HG02678 (cell line): ENCODE data around the gene OR1D5.
"Not testable (repeated sequence)": the region's sequence is repeated elsewhere in the genome, so short reads cannot be mapped to it uniquely, and the experiment has no call there.

ENCODE experiments used
- ATAC-seq: cut with Tn5 transposase; IDR thresholded peaks from one replicate; pipeline ENCODE4 v1.9.1; 2021; ENCODE audit warnings: mild to moderate bottlenecking, moderate library complexity; ENCODE audit not compliant: unreplicated experiment

Gene OR1D5

GRCh38 chr17:3063507-3063906, at the start of gene OR1D5:
Gene OR1D5, minus strand, starts transcription at chr17:3063607. Its CDS starts 0 bp downstream, at chr17:3063607.
- ATAC-seq: not testable (repeated sequence)

GRCh38 chr17:3104322-3104721, 40.9 kb upstream of the OR1D5 start, which contains the start of gene OR1D2:
Gene OR1D2, minus strand, starts transcription at chr17:3104422. Its CDS starts 11,426 bp downstream, at chr17:3092996.
- ATAC-seq: no peak

- ATAC-seq: not testable (repeated sequence)
Measured at GRCh38 chr17:3073850-3074249, 10.4 kb upstream of the OR1D5 start.

GRCh38 chr17:3065192-3065591, 1.8 kb upstream of the OR1D5 start:
- not testable (repeated sequence) for ATAC-seq

- not testable (repeated sequence) for ATAC-seq
Measured at GRCh38 chr17:3062824-3063377, 506 bp downstream of the OR1D5 start.

- not testable (repeated sequence) for ATAC-seq
Measured at GRCh38 chr17:3054868-3055267, 8.5 kb downstream of the OR1D5 start.

- no peak for ATAC-seq
Measured at GRCh38 chr17:3049705-3050295, 13.6 kb downstream of the OR1D5 start.

- peak; percentile 88 for ATAC-seq
Measured at GRCh38 chr17:3048727-3049471, 14.5 kb downstream of the OR1D5 start.

GRCh38 chr17:3046753-3047152, 16.7 kb downstream of the OR1D5 start:
- no peak for ATAC-seq

- no peak for ATAC-seq
Measured at GRCh38 chr17:3043737-3044365, 19.6 kb downstream of the OR1D5 start.

- no peak for ATAC-seq
Measured at GRCh38 chr17:3040882-3041281, 22.5 kb downstream of the OR1D5 start.

- no peak for ATAC-seq
Measured at GRCh38 chr17:3039736-3040135, 23.7 kb downstream of the OR1D5 start.

- no peak for ATAC-seq
Measured at GRCh38 chr17:3038941-3039340, 24.5 kb downstream of the OR1D5 start.

GRCh38 chr17:3037259-3037658, 26.1 kb downstream of the OR1D5 start:
- ATAC-seq: no peak

- no peak for ATAC-seq
Measured at GRCh38 chr17:3036800-3037199, 26.6 kb downstream of the OR1D5 start.

- ATAC-seq: no peak
Measured at GRCh38 chr17:3035968-3036280, 27.5 kb downstream of the OR1D5 start.

GRCh38 chr17:3035256-3035967, 28.0 kb downstream of the OR1D5 start:
- ATAC-seq: no peak

GRCh38 chr17:3034578-3034920, 28.9 kb downstream of the OR1D5 start:
- no peak for ATAC-seq

GRCh38 chr17:3033741-3034577, 29.4 kb downstream of the OR1D5 start:
- ATAC-seq: no peak

- no peak for ATAC-seq
Measured at GRCh38 chr17:3033248-3033640, 30.2 kb downstream of the OR1D5 start.
